ENCODE data around the gene ARHGEF5.
"Not testable (repeated sequence)": the region's sequence is repeated elsewhere in the genome, so short reads cannot be mapped to it uniquely, and the experiment has no call there.

The ARHGEF5 gene

DNA sequence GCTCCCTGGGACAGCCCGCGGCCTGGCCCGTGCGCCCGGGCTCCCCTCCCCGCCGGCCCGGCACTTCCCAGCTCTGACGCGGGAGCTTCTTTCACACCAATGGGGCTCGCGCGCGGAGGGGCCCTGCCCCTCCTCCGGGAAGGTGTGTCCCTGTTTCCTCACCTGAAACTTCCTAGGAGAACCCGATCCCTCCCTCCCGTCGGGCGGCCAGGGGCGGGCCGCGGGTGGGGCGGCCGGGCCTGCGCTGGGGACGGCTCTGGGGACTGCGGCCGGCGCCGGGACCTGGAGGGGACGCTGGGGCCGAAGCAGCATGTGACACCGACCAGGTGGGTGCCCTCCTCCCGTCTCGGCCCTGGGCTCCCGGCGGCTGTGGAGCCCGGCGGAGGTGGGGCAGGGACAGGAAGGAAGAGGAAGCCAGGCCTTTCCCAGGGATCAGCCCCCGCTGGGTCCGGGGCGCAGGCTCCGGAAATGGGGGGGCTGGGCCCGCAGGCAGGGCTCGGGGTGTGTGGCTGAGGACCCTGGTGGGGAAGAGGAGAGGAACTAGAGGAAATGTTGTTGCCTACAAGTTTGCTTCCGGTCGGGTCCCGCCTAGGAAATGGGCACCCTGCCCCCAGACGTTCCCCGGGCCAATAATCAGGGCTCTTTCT, at the start of gene ARHGEF5:
Gene ARHGEF5, plus strand, starts transcription at position 227 of the 647 bp plus-strand sequence. CDS start 7,268 bp downstream, outside the sequence.
- not testable (repeated sequence) for H3K4me1 ChIP-seq (ENCODE audit: control insufficient read depth, insufficient read depth, low read length); H3K4me3 ChIP-seq (ENCODE audit: low read depth, low read length); H3K27ac ChIP-seq (ENCODE audit: low read depth, low read length); H3K36me3 ChIP-seq (ENCODE audit: control insufficient read depth, insufficient read depth, low read length); H3K27me3 ChIP-seq (ENCODE audit: control insufficient read depth, insufficient read depth, low read length); H3K9me3 ChIP-seq (ENCODE audit: control insufficient read depth, insufficient read depth, low read length); H3K9ac ChIP-seq (ENCODE audit: low read depth, low read length)

DNA sequence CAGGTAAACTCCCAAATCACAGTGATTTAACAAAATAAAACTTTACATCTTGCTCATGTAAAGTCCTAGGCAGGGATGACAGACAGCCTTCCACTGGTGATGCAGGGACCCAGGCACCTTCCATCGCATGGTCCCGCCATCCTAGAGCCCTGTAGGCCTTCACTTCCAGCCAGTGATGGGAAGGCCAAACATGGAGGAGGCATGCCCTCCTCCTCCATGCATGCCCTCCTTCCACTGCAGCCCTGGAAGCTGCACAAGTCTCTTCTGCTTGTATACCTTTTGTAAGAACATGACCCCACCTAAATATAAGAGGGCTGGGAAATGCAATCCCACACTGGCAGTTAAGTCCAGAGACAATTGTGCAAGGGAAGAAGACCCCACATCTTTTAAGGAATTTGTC, 45.5 kb upstream of the ARHGEF5 start:
- not testable (repeated sequence) for H3K27ac ChIP-seq (ENCODE audit: low read depth, low read length); H3K9ac ChIP-seq (ENCODE audit: low read depth, low read length); H3K9me3 ChIP-seq (ENCODE audit: control insufficient read depth, insufficient read depth, low read length); H3K4me1 ChIP-seq (ENCODE audit: control insufficient read depth, insufficient read depth, low read length); H3K4me3 ChIP-seq (ENCODE audit: low read depth, low read length); H3K36me3 ChIP-seq (ENCODE audit: control insufficient read depth, insufficient read depth, low read length); H3K27me3 ChIP-seq (ENCODE audit: control insufficient read depth, insufficient read depth, low read length)

DNA sequence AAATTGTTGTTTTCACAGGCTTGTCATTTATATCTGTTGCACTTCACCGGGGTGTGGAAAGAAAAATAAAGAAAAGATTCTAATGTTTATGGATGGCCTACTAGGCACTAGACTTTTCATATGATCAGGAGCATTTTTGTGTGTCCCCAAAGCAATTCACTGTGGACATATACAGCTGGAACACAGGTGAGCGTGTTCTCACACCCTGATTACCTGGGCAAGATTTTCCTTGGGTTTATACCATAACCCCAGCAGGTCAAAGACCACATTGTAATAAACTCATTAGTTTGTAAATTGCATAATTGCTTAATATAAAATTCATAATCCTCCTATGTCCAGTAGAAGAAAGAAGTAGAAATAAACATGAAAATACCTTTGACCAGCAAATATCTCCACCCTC, 44.0 kb upstream of the ARHGEF5 start:
- H3K36me3 ChIP-seq (ENCODE audit: control insufficient read depth, insufficient read depth, low read length); H3K9me3 ChIP-seq (ENCODE audit: control insufficient read depth, insufficient read depth, low read length); H3K27me3 ChIP-seq (ENCODE audit: control insufficient read depth, insufficient read depth, low read length); H3K27ac ChIP-seq (ENCODE audit: low read depth, low read length); H3K4me3 ChIP-seq (ENCODE audit: low read depth, low read length); H3K9ac ChIP-seq (ENCODE audit: low read depth, low read length); H3K4me1 ChIP-seq (ENCODE audit: control insufficient read depth, insufficient read depth, low read length): not testable (repeated sequence)

DNA sequence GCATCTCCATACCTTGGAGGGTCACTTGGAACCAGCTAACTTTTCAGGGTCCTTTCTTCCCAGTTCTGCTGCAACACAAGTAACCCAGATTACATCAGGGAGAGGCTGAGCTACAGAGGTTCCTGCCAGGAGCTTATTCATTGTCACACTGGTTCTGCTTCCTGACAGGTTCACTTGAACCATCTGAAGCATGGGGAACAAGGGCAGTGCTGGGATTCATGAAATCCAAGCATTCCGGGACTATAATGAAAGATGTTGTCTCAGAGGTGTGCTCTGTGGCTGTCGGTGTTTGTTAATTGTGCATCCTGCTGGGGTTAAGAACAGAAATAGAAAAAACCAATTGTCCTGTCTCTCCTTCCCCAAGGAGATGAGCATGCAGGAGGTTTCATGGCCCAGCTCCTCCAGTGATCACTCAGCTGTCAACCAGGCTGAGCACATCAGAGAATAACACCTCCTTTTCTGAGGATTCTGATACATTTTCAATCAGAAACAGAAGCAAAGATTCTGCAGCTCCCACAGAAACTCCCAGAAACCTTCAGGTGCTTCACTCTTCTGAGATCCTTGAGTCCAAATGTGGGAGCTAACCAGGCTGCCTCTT, 43.2 kb upstream of the ARHGEF5 start, which contains the start of gene OR2A1:
Gene OR2A1, plus strand, starts transcription at position 548 of the 598 bp plus-strand sequence. CDS start 5,706 bp downstream, outside the sequence.
- not testable (repeated sequence) for H3K4me3 ChIP-seq (ENCODE audit: low read depth, low read length); H3K27ac ChIP-seq (ENCODE audit: low read depth, low read length); H3K9me3 ChIP-seq (ENCODE audit: control insufficient read depth, insufficient read depth, low read length); H3K36me3 ChIP-seq (ENCODE audit: control insufficient read depth, insufficient read depth, low read length); H3K9ac ChIP-seq (ENCODE audit: low read depth, low read length); H3K4me1 ChIP-seq (ENCODE audit: control insufficient read depth, insufficient read depth, low read length); H3K27me3 ChIP-seq (ENCODE audit: control insufficient read depth, insufficient read depth, low read length)

DNA sequence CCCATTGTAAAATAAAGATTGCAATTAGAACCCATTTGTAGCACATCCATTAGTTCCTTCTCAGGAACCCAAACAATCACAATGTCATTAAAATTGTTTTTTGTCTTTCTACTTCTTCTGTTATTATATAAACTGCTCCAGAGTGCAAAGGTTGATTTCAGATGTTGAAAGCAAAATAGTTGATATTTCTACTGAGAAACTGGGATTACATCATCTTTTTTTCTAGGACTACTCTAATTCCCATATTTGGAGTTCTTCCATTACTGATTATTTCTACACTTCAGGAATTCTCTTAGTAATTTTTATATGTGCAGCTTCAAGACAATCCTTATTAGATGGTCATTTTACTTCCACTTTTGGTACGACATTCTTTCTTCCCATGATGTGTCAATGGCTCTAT, 37.7 kb upstream of the ARHGEF5 start:
- not testable (repeated sequence) for H3K4me1 ChIP-seq (ENCODE audit: control insufficient read depth, insufficient read depth, low read length); H3K4me3 ChIP-seq (ENCODE audit: low read depth, low read length); H3K9ac ChIP-seq (ENCODE audit: low read depth, low read length); H3K9me3 ChIP-seq (ENCODE audit: control insufficient read depth, insufficient read depth, low read length); H3K36me3 ChIP-seq (ENCODE audit: control insufficient read depth, insufficient read depth, low read length); H3K27ac ChIP-seq (ENCODE audit: low read depth, low read length); H3K27me3 ChIP-seq (ENCODE audit: control insufficient read depth, insufficient read depth, low read length)

DNA sequence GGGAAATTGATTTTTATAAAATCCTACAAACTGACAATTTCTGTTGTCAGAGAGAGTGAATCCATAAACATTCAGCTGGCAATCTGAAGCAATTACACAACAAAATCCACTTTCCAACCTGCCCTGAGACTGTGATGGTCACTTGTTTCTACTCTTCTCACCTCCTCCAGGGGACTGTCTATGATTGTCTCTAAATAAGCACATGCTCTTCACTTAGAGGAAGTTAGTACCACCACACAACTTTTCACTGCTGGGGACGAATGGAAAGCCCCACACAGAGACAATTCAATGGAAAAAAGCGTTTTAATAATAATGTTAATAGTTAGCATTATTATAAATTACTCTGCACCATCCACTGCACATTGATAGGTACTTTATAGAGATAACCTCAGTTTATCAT, 35.7 kb upstream of the ARHGEF5 start:
- H3K36me3 ChIP-seq (ENCODE audit: control insufficient read depth, insufficient read depth, low read length); H3K27me3 ChIP-seq (ENCODE audit: control insufficient read depth, insufficient read depth, low read length); H3K9me3 ChIP-seq (ENCODE audit: control insufficient read depth, insufficient read depth, low read length); H3K9ac ChIP-seq (ENCODE audit: low read depth, low read length); H3K27ac ChIP-seq (ENCODE audit: low read depth, low read length); H3K4me1 ChIP-seq (ENCODE audit: control insufficient read depth, insufficient read depth, low read length); H3K4me3 ChIP-seq (ENCODE audit: low read depth, low read length): not testable (repeated sequence)

DNA sequence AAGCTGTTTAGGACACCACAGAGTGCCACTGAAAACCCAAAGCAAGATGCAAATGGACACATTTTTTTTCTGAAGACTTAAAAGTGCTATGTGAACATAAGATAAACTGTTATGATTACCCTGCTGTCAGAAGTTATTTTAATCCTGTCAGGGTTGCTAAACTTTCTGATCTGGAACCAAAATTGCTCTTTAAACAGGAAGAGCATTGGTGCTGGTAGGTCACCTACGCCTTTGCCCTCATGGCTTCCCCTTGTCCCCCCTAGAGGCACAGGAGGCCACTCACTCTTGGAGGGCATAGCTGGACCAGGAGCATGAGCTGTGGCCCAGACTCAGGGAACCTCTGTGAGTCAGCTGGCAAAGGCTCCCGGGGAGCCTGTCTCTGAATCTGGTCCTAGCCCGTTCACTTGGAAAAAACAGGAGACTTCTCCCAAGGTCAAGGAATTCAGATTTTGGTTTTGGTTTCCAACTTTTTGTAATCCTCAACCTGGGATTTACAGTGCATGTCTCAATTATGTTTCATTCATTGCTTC, 33.5 kb upstream of the ARHGEF5 start:
- H3K4me1 ChIP-seq (ENCODE audit: control insufficient read depth, insufficient read depth, low read length); H3K27me3 ChIP-seq (ENCODE audit: control insufficient read depth, insufficient read depth, low read length); H3K9ac ChIP-seq (ENCODE audit: low read depth, low read length): not testable (repeated sequence)

DNA sequence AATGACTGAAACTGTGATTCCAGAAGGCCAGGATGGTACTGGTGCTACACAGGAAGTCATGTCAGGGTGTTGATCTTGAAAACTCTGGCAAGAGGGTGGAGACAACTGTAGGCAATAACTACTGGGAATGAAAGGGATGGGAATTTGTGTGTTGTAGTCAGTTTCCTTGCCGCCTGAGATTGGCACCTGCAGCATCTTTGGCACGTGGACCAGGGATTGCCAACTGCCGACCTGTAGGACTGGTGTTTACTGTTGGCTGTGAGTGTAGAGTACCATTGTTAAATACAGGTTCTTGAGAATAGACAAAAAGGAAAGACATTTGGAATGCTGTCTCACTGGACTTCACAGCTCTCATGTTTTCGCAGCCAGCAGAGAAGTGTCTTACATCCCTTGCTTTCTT, 31.8 kb upstream of the ARHGEF5 start:
- H3K4me1 ChIP-seq (ENCODE audit: control insufficient read depth, insufficient read depth, low read length); H3K9ac ChIP-seq (ENCODE audit: low read depth, low read length); H3K36me3 ChIP-seq (ENCODE audit: control insufficient read depth, insufficient read depth, low read length); H3K9me3 ChIP-seq (ENCODE audit: control insufficient read depth, insufficient read depth, low read length); H3K27ac ChIP-seq (ENCODE audit: low read depth, low read length); H3K27me3 ChIP-seq (ENCODE audit: control insufficient read depth, insufficient read depth, low read length); H3K4me3 ChIP-seq (ENCODE audit: low read depth, low read length): not testable (repeated sequence)

More for the DNA sequence above, 33.5 kb upstream of the ARHGEF5 start:
- not testable (repeated sequence) for H3K27ac ChIP-seq (ENCODE audit: low read depth, low read length); H3K9me3 ChIP-seq (ENCODE audit: control insufficient read depth, insufficient read depth, low read length); H3K4me3 ChIP-seq (ENCODE audit: low read depth, low read length); H3K36me3 ChIP-seq (ENCODE audit: control insufficient read depth, insufficient read depth, low read length)

DNA sequence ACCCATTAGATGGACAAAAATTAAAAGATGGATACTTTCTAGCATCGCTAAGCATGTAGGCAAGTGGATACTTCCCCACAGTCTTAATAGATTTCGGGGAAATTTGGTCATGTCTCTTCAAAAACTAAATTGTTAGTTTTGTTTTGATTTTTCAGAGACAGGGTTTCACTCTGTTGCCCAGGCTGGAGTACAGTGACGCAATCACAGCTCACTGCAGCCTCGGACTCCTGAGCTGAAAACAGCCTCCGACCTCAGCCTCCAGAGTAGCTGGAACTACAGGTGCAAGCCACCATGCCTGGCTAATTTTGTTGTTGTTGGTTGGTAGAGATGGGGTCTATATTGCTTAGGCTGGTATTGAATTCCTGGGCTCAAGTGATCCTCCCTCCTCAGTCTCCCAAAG, 29.3 kb upstream of the ARHGEF5 start:
- H3K27me3 ChIP-seq (ENCODE audit: control insufficient read depth, insufficient read depth, low read length); H3K9me3 ChIP-seq (ENCODE audit: control insufficient read depth, insufficient read depth, low read length); H3K4me1 ChIP-seq (ENCODE audit: control insufficient read depth, insufficient read depth, low read length); H3K4me3 ChIP-seq (ENCODE audit: low read depth, low read length); H3K9ac ChIP-seq (ENCODE audit: low read depth, low read length); H3K27ac ChIP-seq (ENCODE audit: low read depth, low read length); H3K36me3 ChIP-seq (ENCODE audit: control insufficient read depth, insufficient read depth, low read length): not testable (repeated sequence)

DNA sequence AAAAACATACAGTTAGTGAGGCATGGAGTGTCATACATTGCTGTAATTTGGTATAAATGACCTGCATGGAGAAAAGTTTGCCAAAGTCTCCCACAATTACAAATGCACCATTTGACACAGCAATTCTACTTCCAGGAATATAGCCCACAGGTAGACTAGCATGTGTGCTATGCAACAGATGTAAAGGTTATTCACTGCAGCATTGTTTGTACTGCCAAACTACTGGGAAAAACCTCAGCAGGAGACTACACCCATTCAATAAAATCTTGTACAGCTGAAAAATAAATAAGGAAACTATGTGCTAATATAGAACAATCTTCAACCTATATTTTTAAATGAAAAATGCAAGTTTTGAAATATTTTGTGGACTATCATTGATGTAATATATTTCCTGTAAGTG, 25.2 kb upstream of the ARHGEF5 start:
- not testable (repeated sequence) for H3K36me3 ChIP-seq (ENCODE audit: control insufficient read depth, insufficient read depth, low read length); H3K4me3 ChIP-seq (ENCODE audit: low read depth, low read length); H3K9me3 ChIP-seq (ENCODE audit: control insufficient read depth, insufficient read depth, low read length); H3K9ac ChIP-seq (ENCODE audit: low read depth, low read length); H3K27ac ChIP-seq (ENCODE audit: low read depth, low read length); H3K27me3 ChIP-seq (ENCODE audit: control insufficient read depth, insufficient read depth, low read length); H3K4me1 ChIP-seq (ENCODE audit: control insufficient read depth, insufficient read depth, low read length)

DNA sequence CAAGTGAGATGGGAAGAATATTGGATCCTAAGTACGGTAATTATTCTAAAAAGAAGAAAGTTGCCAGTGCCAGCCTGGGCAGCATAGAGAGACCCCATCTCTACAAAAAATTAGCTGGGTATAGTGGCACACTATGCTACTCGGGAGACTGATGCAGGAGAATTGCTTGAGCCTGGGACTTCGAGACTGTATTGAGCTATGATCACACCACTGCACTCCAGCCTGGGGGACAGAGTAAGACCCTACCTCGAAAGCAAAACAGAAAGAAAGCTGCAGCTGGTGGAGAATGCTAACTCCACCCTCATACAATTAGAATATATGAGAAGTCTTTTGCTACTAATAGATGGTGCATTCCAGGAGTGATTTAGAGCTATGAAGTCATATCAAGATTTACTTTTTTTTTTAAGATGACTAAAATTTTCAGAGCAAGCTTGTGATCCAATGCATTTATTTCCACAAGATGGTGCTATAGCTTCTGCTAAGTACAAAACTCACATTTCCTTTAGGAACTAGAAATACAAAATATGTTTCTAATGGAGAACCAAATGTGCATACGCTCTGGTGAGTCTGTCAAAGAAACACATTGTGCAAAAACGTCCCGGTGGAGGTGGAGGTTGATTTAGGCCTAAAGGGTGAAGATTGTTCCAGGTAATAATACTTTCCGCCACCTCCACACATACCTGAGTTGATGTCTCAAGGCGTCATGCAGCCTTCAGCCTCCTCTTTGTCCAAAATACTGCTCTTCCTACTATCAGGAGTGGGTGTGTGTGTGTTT, 23.8 kb upstream of the ARHGEF5 start:
- not testable (repeated sequence) for H3K4me3 ChIP-seq (ENCODE audit: low read depth, low read length); H3K9ac ChIP-seq (ENCODE audit: low read depth, low read length)

More for the DNA sequence above, 23.8 kb upstream of the ARHGEF5 start:
- not testable (repeated sequence) for H3K9me3 ChIP-seq (ENCODE audit: control insufficient read depth, insufficient read depth, low read length); H3K27ac ChIP-seq (ENCODE audit: low read depth, low read length); H3K36me3 ChIP-seq (ENCODE audit: control insufficient read depth, insufficient read depth, low read length); H3K27me3 ChIP-seq (ENCODE audit: control insufficient read depth, insufficient read depth, low read length); H3K4me1 ChIP-seq (ENCODE audit: control insufficient read depth, insufficient read depth, low read length)
